Spinal cord (tissue), 10 donors: ENCODE data around the gene C1QTNF8. TPM values are rescaled to one million over a fixed set of nuclear protein-coding genes. Genes with fewer than 3 reads are reported as not detected.

Source experiments
- DNase-seq, 6 donors: peaks; one replicate each; pipeline versions ENCODE4 v3.0.0 to v3.0.0-alpha.2; 2013 to 2015; ENCODE audit warnings: low spot score in 6 of 6, low read depth in 4 of 6
- H3K27ac ChIP-seq: one replicate; pipeline ENCODE4 v1.5.1; 2013; ENCODE audit warnings: low read depth, low read length, control low read depth
- H3K27me3 ChIP-seq: one replicate; pipeline ENCODE4 v1.6.1; 2013; ENCODE audit warnings: low read length; ENCODE audit not compliant: control insufficient read depth, insufficient read depth
- H3K36me3 ChIP-seq: one replicate; pipeline ENCODE4 v1.6.1; 2013; ENCODE audit warnings: low read length; ENCODE audit not compliant: control insufficient read depth, insufficient read depth
- H3K4me1 ChIP-seq: one replicate; pipeline ENCODE4 v1.6.1; 2013; ENCODE audit warnings: low read length; ENCODE audit not compliant: control insufficient read depth, insufficient read depth
- H3K4me3 ChIP-seq: one replicate; pipeline ENCODE4 v1.5.1; 2013; ENCODE audit warnings: low read depth, low read length, control low read depth
- H3K9me3 ChIP-seq: one replicate; pipeline ENCODE4 v1.6.1; 2013; ENCODE audit warnings: low read length; ENCODE audit not compliant: control insufficient read depth, insufficient read depth
- WGBS: methylation state at CpG from one replicate; pipeline ENCODE4 v1.1.5; 2013; ENCODE audit warnings: missing lambda C conversion rate; ENCODE audit not compliant: insufficient coverage; 5-methylcytosine and 5-hydroxymethylcytosine counted together
- polyA plus RNA-seq, 2 donors: library from polyadenylated mRNA; unstranded; fragments of 120-200 nt; gene quantifications; one replicate each; pipeline ENCODE4 v1.2.1, GENCODE V29; 2013; ENCODE audit not compliant: insufficient read length in 2 of 2
- total RNA-seq, 2 donors: library from RNA; depleted of rRNA in 1 of 2; stranded (reverse); fragments of 120-200 nt in 1 of 2; fragments of >200 nt in 1 of 2; gene quantifications; one replicate each; pipeline versions ENCODE4 v1.2.3 to v1.2.4, GENCODE V29; 2013 to 2014
- donor health status: healthy.

Gene C1QTNF8
- total and polyA plus RNA-seq, 4 donors = 0.17 to 0.59 (median 0.24) TPM

- no peak for DNase-seq
- H3K4me3 ChIP-seq = no peak overlapping the region
- H3K9me3 ChIP-seq = no peaks in the 10 kb centered on the region
- WGBS = 86% methylated on average over 8 of the region's 11 CpGs
- peaks cover 79% of the 10 kb centered on the region for H3K4me1 ChIP-seq
- H3K27me3 ChIP-seq = no peaks in the 10 kb centered on the region
- H3K27ac ChIP-seq = no peak overlapping the region
- H3K36me3 ChIP-seq = no peaks in the 10 kb centered on the region
These were observed 46.1 kb downstream of the C1QTNF8 start for GRCh38 chr16:1049976-1050247.

DNA sequence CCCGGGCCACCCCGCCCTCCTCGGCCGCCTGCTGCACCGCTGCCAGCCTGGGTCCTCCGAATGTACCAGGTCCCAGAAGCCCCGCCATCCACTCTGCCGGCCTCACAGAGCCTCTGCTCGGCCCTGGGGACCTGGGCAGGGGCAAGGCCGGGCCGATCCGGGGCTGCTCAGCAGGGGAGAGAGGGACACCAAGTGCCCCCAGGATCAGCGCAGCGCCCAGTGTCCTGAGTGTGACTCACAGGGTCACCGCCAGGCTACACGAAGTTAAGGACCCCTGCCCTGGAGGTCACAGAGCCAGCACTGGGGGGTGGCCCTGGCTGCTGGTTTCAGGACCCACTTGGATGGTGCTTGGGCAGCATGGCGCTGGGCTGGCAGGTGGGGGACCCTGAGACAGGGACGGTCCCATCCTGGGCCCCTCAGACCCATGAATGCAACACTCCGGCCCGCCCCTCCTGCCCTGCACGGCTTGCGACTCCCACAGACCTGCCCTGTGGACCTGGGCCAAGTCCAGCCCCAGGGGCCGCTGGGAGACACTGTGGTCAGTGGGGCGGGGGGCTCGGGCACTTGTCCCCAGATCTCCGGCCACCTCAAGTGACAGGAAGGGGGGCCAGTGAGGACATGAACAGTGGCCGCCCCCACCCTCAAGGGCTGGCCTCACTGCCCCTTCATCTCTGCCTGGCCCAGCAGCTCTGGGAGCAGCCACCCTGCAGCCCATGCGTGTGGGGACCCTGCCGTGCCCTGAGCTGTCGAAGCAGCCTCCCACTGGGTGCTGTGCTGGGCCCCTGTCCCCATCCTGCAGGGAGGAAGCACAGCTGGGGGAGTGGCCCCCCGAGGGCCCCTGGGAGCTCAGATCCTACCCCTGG, 46.7 kb downstream of the C1QTNF8 start:
- peaks cover 79% of the 10 kb centered on the region for H3K4me1 ChIP-seq
- 77% methylated on average over 31 of the region's 31 CpGs for WGBS
- H3K27ac ChIP-seq = no peak overlapping the region

GRCh38 chr16:1048442-1049112, 47.5 kb downstream of the C1QTNF8 start:
- 23% methylated on average over 37 of the region's 37 CpGs for WGBS
- Histone ChIP-seq H3K27ac (peak overlapping the region; percentile 17), H3K4me3 (no peak overlapping the region), H3K36me3 (no peaks in the 10 kb centered on the region), H3K9me3 (no peaks in the 10 kb centered on the region), H3K4me1 (peaks cover 79% of the 10 kb centered on the region), H3K27me3 (no peaks in the 10 kb centered on the region)
- peak in 2 of 6 donors; percentile 82 to 83 for DNase-seq

More for the DNA sequence above, 46.7 kb downstream of the C1QTNF8 start:
- Histone ChIP-seq H3K4me3 (no peak overlapping the region), H3K27me3 (no peaks in the 10 kb centered on the region), H3K36me3 (no peaks in the 10 kb centered on the region), H3K9me3 (no peaks in the 10 kb centered on the region)
- DNase-seq = no peak

DNA sequence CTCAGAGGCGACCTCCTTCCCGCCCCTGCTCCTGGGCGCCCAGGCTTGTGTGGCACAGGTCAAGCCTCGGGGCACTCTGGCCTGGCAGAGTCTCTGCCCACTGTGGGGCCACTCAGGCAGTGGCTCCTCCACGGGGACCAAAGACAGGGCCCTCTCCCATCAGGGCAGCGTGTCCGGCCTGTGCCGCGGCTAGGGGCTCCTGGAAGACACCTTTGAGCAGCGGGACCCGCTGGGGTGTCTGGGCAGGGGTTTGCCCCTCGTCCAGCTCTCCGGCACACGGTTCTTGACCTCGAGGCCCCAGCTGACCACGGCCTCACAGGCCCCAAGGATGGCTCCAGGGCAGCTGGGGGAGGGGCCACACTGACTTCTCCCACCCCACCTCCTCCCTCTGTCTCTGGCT, 48.2 kb downstream of the C1QTNF8 start:
- Histone ChIP-seq H3K27ac (peak overlapping the region; percentile 65), H3K4me3 (no peak overlapping the region), H3K27me3 (no peaks in the 10 kb centered on the region), H3K4me1 (peaks cover 77% of the 10 kb centered on the region), H3K36me3 (no peaks in the 10 kb centered on the region), H3K9me3 (no peaks in the 10 kb centered on the region)
- 75% methylated on average over 16 of the region's 16 CpGs for WGBS
- DNase-seq = no peak

- Histone ChIP-seq H3K36me3 (no peaks in the 10 kb centered on the region), H3K27ac (peak overlapping the region; percentile 65), H3K4me1 (peaks cover 75% of the 10 kb centered on the region), H3K27me3 (no peaks in the 10 kb centered on the region), H3K9me3 (no peaks in the 10 kb centered on the region), H3K4me3 (no peak overlapping the region)
- DNase-seq = no peak
- 85% methylated on average over 9 of the region's 9 CpGs for WGBS
These were observed 48.9 kb downstream of the C1QTNF8 start for GRCh38 chr16:1047123-1047522.

- Histone ChIP-seq H3K9me3 (no peaks in the 10 kb centered on the region), H3K27ac (peak overlapping the region; percentile 84), H3K36me3 (no peaks in the 10 kb centered on the region), H3K4me3 (no peak overlapping the region), H3K4me1 (peaks cover 75% of the 10 kb centered on the region), H3K27me3 (no peaks in the 10 kb centered on the region)
- whole genome bisulfite sequencing = 47% methylated on average over 49 of the region's 49 CpGs
- peak in 2 of 6 donors; percentile 39 to 76 for DNase-seq
These were observed 49.8 kb downstream of the C1QTNF8 start for GRCh38 chr16:1045993-1046911.

GRCh38 chr16:1045310-1045992, 50.6 kb downstream of the C1QTNF8 start:
- Histone ChIP-seq H3K36me3 (no peaks in the 10 kb centered on the region), H3K27me3 (no peaks in the 10 kb centered on the region), H3K27ac (peak overlapping the region; percentile 33), H3K9me3 (no peaks in the 10 kb centered on the region), H3K4me1 (peaks cover 75% of the 10 kb centered on the region), H3K4me3 (no peak overlapping the region)
- no peak for DNase-seq
- 42% methylated on average over 38 of the region's 38 CpGs for WGBS

- Histone ChIP-seq H3K27me3 (no peaks in the 10 kb centered on the region), H3K4me1 (peaks cover 70% of the 10 kb centered on the region), H3K36me3 (no peaks in the 10 kb centered on the region), H3K4me3 (no peak overlapping the region), H3K27ac (peak overlapping the region; percentile 33), H3K9me3 (no peaks in the 10 kb centered on the region)
- WGBS = 79% methylated on average over 37 of the region's 43 CpGs
- DNase-seq = no peak
These were observed 51.4 kb downstream of the C1QTNF8 start for GRCh38 chr16:1044460-1045309.
